HuH-7.5 (cell line): ENCODE results near the gene RNF31.

Experiments used
- DNase-seq: peaks from one replicate; pipeline ENCODE4 v3.0.0; 2011; ENCODE audit warnings: low spot score

RNF31 gene

GRCh38 chr14:24116128-24116814 lies 31.0 kb upstream of the RNF31 start:
- DNase-seq, result no peak

GRCh38 chr14:24117179-24117578 lies 30.1 kb upstream of the RNF31 start:
- no peak for DNase-seq

- no peak for DNase-seq
These were observed 27.6 kb upstream of the RNF31 start for GRCh38 chr14:24119691-24120090.

- DNase-seq, result no peak
These were observed 26.1 kb upstream of the RNF31 start for GRCh38 chr14:24121210-24121609.

- DNase-seq, result no peak
These were observed 24.9 kb upstream of the RNF31 start for GRCh38 chr14:24122416-24122815.

GRCh38 chr14:24122898-24123297 lies 24.4 kb upstream of the RNF31 start:
- DNase-seq, result no peak

- no peak for DNase-seq
These were observed 23.6 kb upstream of the RNF31 start for GRCh38 chr14:24123424-24124417.

- no peak for DNase-seq
These were observed 20.4 kb upstream of the RNF31 start for GRCh38 chr14:24126939-24127338.

GRCh38 chr14:24127673-24128072 lies 19.6 kb upstream of the RNF31 start:
- DNase-seq, result no peak

- no peak for DNase-seq
These were observed 17.8 kb upstream of the RNF31 start for GRCh38 chr14:24129410-24129998.

GRCh38 chr14:24130380-24130716 lies 16.9 kb upstream of the RNF31 start, which contains the start of gene FITM1:
Gene FITM1, plus strand, starts transcription at chr14:24130659. Its CDS starts 905 bp downstream, at chr14:24131564.
- no peak for DNase-seq

- DNase-seq, result no peak
These were observed 16.4 kb upstream of the RNF31 start for GRCh38 chr14:24130717-24131548.

- DNase-seq, result no peak
These were observed 15.7 kb upstream of the RNF31 start for GRCh38 chr14:24131549-24131966.

- no peak for DNase-seq
These were observed 15.1 kb upstream of the RNF31 start for GRCh38 chr14:24132061-24132685.

- no peak for DNase-seq
These were observed 14.3 kb upstream of the RNF31 start for GRCh38 chr14:24132976-24133375.

GRCh38 chr14:24133735-24134134 lies 13.6 kb upstream of the RNF31 start:
- DNase-seq, result no peak

- no peak for DNase-seq
These were observed 11.8 kb upstream of the RNF31 start for GRCh38 chr14:24135584-24135833.

GRCh38 chr14:24135834-24136683 lies 11.2 kb upstream of the RNF31 start, which contains the start of gene PSME1:
Gene PSME1, plus strand, starts transcription at chr14:24136194. Its CDS starts 69 bp downstream, at chr14:24136263.
- DNase-seq, result peak; percentile 88

GRCh38 chr14:24136684-24137528 lies 10.4 kb upstream of the RNF31 start:
- no peak for DNase-seq
